OCI-LY3 (cell line): ENCODE results near the gene FERD3L.

Experiments
- CTCF ChIP-seq: fragments of 200-600, 300-600 bp; sonication (generic); IDR thresholded peaks from 2 replicates; pipeline ENCODE4 v1.5.1; 2014; ENCODE audit warnings: antibody characterized with exemption, low read length, low read depth
- EZH2phosphoT487 ChIP-seq: fragments of 200-600 bp; shearing (Covaris generic); IDR thresholded peaks from 2 replicates; pipeline ENCODE4 v1.6.1; 2018; ENCODE audit warnings: antibody characterized with exemption, mixed run types, low read depth

- TF ChIP-seq CTCF: no peak
- TF ChIP-seq EZH2phosphoT487: no peak
These were observed 5.4 kb downstream of the FERD3L start for GRCh38 chr7:19139706-19140327.
